Endometrium (tissue), 2 donors: ENCODE data around the gene TEAD1.

ENCODE experiments used
- FAIRE-seq: peaks from 2 replicates; lab custom pipeline; 2012; peaks lifted over from hg19 to GRCh38; lab: Jason Lieb, UNC
- donor health status: control.
- donor health status: control.

The TEAD1 gene

DNA sequence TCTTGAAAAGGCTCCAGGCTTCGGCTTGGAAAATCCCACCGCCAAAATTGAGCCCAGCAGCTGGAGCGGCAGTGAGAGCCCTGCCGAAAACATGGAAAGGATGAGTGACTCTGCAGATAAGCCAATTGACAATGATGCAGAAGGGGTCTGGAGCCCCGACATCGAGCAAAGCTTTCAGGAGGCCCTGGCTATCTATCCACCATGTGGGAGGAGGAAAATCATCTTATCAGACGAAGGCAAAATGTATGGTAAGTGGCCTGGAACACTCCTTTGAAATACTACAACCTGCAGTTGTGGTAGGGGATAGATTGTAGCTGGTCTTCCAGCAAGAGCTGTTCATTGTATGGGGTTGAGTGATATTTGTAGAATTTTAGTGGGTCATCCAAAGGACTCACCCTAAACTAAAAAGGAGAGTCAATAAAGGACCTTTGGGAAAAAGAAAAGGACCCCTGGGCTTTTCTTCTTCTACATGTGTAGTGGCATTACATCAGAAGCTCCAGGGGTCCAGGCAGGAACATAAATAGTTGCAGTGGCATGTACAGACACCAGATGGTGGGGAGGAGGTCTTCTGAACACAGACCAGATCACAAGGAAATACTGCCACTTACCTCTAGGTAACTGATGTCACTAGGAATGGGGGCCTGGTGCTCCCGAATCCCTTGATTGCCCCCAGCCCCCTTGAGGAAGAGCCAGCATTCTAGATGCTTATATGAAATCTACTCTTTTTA is 90.1 kb downstream of the TEAD1 start:
- FAIRE-seq, result no peak

DNA sequence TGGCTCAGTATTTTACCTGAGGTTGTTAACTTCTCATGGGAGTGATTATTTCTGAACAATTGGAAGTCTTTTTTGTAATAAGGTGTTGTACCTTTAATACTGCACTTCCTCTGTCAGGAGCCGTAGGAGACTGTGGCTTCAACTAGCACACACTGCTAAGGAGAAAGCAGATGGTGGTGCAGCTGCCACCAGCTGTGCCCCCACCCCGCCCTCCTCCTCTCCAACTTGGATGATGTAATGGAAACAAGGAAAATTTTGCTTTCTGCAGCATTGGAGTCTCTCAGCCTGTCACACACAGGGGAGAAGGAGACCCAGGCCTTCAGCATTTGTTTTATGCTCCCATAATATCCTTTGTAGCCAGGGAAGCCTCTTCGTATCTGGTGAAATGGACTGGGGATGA is 91.2 kb downstream of the TEAD1 start:
- no peak for FAIRE-seq

DNA sequence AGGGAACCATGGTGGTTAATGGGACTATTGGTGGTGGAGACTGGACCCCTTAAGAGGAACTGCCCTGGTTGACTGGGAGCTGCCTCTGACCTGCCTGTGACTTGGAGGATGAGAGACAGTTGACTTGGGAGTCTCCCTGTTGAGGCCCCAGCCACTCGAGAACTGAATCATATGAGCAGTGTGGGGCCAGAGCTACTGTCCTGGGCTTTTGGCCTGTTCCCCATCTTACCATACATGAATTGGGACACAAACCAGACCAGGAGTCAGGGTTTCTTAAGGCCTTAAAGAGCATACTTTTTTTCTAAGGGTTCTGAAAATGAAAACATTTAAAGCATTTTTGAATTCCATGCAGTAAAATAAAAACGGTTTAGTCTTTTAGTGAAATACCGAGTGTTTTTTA is 92.8 kb downstream of the TEAD1 start:
- FAIRE-seq, result no peak

DNA sequence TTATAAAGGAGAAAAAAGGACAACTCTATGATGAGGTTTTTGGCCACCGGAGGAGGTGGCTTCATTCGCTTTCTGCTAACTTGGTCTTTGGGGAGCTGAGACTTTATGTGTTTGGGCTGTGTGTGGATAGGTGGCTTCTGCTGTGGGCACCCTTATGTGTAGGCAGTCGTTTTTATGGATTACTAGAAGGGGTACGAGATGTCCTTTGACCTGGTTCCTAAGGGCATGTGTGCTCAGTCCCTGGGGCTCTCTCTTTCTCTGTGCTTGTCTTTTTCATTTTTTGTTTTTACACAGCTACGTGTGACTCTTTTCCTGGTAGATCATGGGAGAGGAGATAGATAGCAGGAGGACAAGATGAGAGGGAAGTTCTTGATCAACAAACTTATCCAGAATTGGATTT is 93.4 kb downstream of the TEAD1 start:
- FAIRE-seq, result no peak

DNA sequence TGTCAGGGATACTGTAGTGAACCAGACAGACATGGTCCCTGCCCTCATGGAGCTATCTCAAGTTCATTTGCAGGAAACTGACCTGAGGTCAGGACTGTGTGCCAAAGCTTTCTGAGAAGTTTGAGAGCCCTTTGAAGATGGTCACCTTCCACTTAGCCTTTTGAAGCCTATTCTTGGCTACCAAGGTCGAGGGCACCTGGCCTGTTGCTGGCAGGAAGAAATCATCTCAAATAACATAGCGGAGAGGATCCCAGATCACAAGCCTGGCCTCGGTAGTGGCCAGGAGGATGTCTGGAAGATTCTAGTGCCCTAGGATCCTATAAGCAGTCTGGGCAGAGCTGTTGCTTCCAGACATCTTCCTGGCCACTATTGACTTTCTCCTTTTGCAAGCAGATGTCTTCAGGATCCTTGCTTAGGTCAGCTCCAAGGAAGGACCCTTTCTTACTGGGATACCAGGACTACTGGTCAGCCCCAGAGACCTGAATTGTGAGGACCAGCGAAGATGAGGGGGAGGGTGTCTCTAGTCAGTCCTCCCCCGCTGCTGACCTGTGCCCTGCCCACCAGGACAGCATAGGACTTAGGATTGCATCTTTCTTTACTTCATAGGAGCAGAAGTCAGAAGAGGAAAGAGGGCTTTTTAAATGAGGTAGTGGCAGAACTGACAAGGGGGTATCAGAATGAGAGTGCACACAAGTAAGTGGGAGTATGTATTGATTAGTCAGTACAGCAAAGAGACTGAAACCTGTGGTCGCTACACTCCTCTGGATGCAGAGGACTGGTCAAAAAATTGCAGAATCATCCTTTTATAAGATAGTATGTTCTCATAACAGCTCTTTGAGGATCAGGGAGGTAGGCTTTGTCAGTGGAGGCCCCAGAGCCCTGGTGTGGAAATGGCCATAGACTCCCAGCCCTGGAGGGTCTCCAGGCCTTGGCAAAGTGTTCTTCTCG is 94.8 kb downstream of the TEAD1 start:
- no peak for FAIRE-seq

DNA sequence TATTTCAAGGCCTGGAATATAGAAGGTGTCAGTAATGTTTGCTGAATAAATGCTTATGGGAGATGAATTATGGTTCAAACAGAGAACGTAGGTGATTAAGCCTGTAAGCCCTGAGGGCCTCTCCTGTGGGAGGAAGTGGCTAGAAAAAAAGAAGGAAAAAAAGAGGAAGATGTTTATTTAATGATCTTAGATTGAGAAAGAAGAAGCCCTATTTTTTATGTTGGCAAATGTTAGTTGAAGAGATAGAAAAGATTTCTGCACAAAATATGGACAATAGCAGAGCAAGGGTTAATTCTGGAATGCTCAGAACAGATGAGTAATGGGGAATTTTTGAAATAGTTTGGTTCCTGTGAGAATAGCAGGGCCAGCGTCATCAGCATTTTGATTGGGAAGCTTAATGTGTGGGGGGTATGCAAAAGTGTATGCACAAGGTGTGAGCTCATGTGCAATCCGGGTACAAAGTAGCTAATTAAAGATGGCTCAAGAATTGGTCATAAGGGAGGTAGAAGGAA is 95.7 kb downstream of the TEAD1 start:
- FAIRE-seq, result no peak

DNA sequence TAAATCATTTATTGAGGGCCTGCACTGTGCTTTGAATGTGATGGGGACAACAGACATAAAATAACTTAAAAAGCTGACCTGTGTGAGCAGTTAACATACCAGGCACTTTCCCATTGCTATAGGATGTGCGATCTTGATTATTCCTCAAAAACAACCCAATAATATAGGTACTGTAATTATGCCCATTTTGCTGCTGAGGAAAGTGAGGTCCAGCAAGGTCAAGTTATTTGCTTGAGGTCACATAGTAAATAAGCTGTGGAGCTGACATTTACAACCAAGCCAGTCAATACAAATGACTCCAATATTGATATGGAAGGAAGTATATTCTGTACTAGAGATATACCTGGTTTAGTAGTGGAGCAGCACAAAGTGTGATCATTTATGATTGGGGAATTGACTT is 96.2 kb downstream of the TEAD1 start:
- no peak for FAIRE-seq

DNA sequence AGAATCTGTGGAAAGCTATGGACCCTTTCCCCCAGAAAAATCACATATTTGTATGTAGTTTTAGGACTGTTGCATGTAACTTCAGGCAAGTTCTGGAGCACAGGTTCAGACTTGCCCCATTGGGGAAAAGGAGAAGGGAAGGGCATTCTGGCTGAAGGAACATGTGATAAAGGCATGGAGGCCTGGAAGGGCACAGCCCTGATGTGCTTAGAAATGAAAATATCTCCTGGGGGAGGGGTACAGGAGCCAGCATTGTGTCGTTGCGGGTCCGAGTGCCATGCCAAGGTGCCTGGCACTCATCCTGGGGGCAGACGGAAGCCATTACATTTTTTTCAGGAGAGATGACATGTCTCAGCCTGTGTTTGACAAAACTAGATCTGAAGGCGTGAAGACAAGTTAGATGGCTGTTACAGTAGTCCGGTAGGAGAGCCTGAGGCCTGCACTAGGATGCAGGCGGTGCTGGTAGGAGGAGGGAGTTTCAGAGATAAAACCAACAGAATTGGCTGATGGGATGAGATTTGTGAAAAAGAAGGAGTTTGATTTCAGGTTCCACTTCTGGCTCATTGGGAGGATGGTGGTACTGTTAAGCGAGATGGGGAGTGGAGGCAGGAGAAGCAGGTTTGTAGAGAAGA is 96.9 kb downstream of the TEAD1 start:
- no peak for FAIRE-seq

DNA sequence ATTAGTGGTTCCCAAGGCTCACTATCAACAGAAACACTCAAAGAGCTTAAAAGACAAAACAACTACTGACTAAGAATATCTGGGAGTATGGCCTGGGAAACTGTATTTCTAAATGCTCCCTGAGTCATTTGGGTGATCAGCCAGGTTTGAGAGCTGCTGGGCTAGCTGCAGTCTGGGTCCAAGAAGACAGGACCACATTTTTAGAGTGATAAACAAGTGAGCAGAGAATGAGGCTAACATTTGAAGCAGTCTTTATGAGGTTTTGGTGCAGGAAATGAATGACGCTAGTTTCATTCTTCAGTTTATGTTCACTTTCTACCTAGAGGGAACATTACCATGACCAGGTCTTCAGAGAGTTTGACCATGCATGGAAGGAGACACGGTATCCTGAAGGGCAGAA is 97.7 kb downstream of the TEAD1 start:
- FAIRE-seq, result no peak

DNA sequence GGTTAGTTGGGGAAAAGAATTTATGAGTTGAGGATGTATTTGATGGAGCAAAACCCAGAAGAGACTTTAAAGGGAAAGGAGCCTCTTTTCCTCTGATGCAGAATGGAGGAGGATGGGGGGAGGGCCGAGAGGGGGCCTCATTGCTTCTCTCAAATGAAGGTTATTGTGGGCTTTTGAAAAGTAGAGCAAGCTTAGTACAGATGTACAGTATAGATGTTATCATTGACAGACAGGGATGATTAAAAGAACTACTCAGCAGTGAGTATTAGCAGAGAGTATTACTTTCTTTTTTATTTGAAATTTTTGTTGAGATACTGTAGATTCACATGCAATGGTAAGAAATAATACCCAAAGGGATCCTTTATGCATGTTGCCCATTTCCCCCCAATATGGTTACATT is 98.1 kb downstream of the TEAD1 start:
- FAIRE-seq, result no peak

DNA sequence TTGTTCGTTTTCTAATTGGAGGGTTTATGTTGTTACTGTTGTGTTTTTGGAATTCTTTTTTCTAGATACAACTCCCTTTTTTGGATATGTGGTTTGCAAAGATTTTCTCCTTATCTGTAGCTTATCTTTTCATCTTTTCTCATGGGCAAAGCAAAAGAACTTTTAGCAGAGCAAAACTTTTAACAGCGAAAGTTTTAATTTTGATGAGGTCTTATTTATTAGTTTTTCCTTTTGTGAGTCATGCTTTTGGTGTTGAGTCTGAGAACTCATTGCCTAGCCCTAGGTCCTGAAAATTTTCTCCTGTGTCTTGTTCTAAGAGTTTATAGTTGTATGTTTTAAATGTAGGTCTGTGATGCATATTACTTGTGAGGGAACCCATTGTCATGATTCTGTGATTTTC is 99.4 kb downstream of the TEAD1 start:
- no peak for FAIRE-seq

DNA sequence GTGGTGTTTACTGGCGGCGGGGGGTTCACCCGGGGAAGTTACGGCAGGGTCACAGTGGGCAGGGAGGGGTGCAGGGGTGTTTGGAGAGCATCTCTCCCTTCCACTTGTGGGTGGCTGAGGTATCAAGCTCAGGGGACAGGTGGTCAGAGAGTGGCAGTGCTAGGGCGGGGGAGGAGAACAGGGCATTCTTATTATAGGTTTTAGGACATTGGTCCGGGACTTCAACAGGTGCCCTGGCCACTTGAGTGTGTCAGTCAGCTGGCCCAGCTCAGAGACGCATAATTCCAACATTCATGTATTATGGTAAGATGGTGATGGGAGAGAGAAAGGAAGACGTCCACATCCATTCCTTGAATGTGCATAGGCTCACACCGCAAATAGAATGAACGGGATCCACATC is 101.7 kb downstream of the TEAD1 start:
- no peak for FAIRE-seq

DNA sequence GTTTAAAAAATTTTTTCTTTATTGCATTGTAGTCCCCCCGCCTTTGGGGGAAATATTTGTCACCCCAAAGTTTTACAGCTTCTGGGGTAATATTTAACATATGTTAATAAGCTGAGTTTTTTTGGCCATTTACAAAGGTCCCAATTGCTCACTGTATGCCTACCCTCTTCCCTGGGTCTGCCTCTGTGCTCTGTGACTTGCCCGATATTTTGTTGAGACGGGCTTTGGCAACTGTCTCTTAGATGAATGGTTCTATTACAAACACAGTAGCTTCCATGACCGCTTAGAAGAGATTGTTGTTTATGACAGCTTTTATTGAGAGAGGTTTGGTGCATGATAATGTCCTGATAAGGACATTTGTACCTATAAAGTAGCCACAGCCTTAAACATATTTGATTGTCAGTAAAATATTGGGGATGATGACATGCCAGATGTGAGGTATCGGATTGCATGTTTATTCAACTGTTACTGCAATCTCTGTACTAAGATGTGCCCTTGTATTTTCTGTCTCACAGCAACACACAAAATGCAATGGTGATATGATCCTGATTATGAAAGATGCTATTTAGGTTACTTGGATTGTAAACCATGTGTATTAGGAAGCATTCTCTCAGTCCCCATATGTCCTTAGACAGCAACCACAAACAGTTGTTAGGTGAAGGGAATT is 103.1 kb downstream of the TEAD1 start:
- no peak for FAIRE-seq

DNA sequence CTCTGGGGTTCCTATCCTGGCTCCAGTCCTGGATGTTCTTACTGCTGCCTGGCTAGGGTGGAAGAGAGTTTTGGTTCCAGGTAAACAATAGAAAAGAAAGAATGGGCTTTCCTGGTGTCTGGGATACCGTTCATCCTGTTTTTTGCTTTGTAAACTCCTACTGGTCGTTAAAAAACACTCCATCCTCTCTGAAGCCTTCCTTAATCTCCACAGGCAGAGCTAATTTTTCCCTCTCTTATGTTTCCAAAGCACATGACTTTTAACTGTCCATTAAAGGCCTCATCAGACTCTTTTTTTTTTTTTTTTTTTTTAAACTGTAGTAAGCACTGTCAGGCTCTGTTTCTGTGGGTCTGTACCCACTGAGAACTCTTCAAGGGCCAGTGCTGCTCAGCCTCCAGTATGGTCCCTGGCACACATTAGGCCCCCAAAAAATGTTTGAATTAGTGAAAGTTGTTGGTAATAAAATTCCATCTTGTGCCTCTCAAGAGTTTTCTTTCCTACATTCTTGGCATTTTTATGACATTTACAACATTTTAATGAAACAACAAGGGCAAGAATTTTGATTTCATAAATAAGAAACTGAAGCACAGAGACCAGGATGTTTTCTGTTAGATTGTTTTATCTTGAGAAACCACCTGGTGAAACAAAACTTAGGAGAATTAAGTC is 104.2 kb downstream of the TEAD1 start:
- no peak for FAIRE-seq

DNA sequence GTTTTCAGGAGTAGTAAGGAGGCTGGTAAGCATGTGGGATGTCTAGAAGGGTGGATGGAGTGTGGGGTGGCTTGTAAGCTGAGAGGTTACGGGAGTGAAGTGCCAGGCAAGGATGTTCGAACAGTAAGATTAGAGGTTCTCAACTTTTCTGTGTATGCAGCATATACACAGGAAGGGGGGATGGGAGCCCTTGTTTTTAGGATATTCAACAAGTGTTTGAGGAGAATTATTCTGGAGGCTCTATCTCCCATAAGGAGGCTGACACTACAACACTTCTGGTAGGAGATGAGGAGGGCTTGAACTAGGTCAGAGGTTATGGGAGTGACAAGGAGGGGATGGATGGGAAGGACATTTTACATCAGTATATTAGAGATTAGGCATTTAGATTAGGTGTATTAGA is 109.5 kb downstream of the TEAD1 start:
- FAIRE-seq, result no peak

DNA sequence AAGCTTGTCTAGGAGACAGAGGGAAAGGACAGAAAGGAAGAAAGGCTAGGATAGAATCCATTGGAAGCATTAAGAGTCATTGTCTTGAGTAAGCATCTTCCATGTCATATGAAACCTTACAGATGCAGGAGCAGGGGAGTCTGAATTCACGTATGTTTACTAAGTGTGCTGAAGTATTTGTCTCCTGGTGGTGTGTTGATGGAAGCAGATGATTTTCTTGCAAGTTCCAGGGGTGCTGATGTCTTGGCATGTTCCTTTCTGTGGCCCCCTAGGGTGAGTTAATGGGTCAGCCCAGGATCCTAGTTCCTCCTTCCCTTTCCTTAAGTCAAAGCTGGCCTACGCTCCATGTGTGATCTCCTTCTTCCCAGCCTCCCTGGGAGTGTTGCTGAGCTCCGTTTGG is 110.2 kb downstream of the TEAD1 start:
- no peak for FAIRE-seq

DNA sequence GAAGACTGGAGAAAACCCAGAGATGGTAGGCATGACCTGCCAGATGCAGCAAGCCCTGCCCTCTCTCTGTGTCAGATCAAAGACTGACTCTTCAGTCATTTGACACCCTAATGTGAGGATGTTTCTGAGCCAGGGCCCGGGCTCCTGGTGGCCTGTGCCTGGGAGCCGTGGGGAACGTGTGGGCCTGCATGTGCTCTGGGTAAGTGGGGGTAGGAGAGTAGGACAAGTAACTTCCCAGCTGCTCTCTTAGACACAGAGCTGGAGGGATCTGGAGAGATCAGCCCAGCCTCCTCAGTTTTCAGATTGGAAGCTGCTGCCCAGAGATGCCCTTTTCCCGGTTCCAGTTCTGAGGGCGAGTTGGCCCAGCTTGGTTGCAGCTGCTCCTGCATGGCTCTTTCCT is 110.8 kb downstream of the TEAD1 start:
- no peak for FAIRE-seq

DNA sequence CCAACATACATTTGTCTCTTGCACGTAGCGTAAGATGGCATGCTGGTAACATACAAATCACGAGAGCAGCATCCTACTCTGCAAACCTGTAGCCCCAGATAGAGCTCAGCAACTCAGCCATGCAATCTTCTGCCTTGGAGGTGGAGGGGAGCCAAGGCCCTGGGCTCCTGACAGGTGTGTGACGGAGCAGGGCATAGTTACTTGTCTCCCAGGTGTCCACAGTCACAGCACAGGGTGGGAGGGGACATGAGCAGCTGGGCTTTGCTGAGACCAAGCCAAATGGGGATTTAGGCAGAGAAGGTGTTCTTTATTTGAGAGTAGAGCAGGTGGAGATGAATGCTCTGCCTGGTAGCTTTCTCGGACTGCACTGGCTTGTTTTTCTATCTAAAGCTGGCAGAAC is 111.7 kb downstream of the TEAD1 start:
- no peak for FAIRE-seq

DNA sequence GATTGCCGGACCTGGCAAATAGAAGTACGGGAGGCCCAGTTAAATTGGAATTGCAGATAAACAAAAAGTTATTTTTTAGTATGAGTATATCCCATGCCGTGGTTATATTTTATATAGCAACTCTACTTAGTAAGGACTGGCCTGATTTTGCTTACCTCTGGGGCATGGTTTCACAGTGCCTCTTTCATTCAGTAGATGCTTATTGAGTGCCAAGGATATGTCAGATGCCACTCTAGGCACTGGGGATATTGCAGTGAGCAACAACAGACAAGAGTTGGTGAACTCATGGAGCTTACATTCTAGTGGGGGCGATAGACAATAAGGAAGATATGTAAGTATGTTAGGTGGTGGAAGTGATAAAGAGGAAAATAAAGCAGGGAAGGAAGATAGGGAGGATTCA is 112.2 kb downstream of the TEAD1 start:
- no peak for FAIRE-seq

DNA sequence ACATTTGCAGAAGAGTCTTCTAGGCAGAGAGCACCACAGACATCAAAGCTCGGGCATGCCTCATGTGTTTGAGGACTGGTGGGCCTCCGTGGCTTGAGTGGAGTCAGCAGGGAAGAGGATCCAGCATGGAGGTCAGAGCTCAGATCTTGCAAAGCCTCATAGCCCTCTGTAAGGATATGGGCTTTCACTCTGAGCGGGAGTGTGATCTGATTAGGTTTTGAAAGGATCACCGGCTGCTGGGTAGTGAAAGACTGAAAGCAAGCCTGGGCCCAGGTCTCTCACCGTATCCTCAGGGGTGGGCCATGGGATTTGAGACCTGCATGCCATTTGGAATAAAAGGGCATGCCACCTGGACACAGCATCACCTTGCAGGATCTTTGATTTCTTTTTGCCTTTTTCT is 112.7 kb downstream of the TEAD1 start:
- no peak for FAIRE-seq

DNA sequence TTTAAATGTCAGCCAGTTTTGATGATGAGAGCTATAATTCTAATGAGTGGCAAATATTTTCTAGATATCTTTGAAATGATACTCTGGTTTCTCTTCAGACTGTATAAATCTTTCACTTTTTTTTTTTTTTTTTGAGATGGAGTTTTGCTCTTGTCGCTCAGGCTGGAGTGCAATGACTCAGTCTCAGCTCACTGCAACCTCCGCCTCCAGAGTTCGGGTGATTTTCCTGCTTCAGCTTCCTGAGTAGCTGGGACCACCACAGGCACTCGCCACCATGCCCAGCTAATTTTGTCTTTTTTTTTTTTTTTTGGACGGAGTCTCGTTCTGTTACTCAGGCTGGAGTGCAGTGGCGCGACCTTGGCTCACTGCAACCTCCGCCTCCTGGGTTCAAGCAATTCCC is 113.6 kb downstream of the TEAD1 start:
- no peak for FAIRE-seq

DNA sequence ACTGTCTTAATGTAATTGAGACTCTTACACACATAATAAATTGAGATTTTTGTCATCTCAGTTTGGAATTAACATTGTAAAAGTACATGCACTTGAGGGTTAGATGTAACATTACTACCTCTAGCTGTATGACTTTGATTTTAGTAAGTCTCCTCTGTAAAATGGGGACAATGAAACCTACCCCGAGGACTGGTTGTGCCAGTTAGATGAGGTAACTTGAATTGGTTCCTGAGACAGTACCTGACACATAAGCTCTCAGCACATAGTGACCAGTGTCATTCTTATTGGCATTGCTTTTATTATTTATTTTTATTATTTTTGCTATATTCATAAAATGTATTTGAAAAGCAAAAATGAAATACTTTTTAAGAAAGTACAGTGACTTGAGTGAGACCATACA is 114.8 kb downstream of the TEAD1 start:
- FAIRE-seq, result no peak
